ENCODE measurements around the gene UBE2L3.
A peak's percentile ranks its signal among the peaks of the same experiment; 100 is the strongest.
"Not testable (repeated sequence)": the region's sequence is repeated elsewhere in the genome, so short reads cannot be mapped to it uniquely, and the experiment has no call there.

The UBE2L3 gene

GRCh38 chr22:21569459-21570170 is 2.1 kb downstream of the UBE2L3 start:
- H3K4me3 ChIP-seq (ENCODE audit: low read depth, low read length) = peak overlapping the region; percentile 84
- no peak for DNase-seq (ENCODE audit: low read depth)

- DNase-seq (ENCODE audit: low read depth) = no peak
- H3K4me3 ChIP-seq (ENCODE audit: low read depth, low read length) = no peak overlapping the region
These were observed 2.9 kb downstream of the UBE2L3 start for GRCh38 chr22:21570398-21570797.

- DNase-seq (ENCODE audit: low read depth) = no peak
- H3K4me3 ChIP-seq (ENCODE audit: low read depth, low read length) = no peak overlapping the region
These were observed 4.2 kb downstream of the UBE2L3 start for GRCh38 chr22:21571679-21572078.

- H3K4me3 ChIP-seq (ENCODE audit: low read depth, low read length) = no peak overlapping the region
- no peak for DNase-seq (ENCODE audit: low read depth)
These were observed 5.8 kb downstream of the UBE2L3 start for GRCh38 chr22:21573293-21573734.

- H3K4me3 ChIP-seq (ENCODE audit: low read depth, low read length) = no peak overlapping the region
- no peak for DNase-seq (ENCODE audit: low read depth)
These were observed 6.4 kb downstream of the UBE2L3 start for GRCh38 chr22:21573750-21574494.

GRCh38 chr22:21579474-21579851 is 11.9 kb downstream of the UBE2L3 start:
- no peak for DNase-seq (ENCODE audit: low read depth)
- H3K4me3 ChIP-seq (ENCODE audit: low read depth, low read length) = no peak overlapping the region

GRCh38 chr22:21580623-21581007 is 13.1 kb downstream of the UBE2L3 start:
- not testable (repeated sequence) for DNase-seq (ENCODE audit: low read depth); H3K4me3 ChIP-seq (ENCODE audit: low read depth, low read length)

GRCh38 chr22:21581009-21581713 is 13.6 kb downstream of the UBE2L3 start:
- H3K4me3 ChIP-seq (ENCODE audit: low read depth, low read length); DNase-seq (ENCODE audit: low read depth): not testable (repeated sequence)

GRCh38 chr22:21582801-21583740 is 15.6 kb downstream of the UBE2L3 start:
- no peak for DNase-seq (ENCODE audit: low read depth)
- no peak overlapping the region for H3K4me3 ChIP-seq (ENCODE audit: low read depth, low read length)

- H3K4me3 ChIP-seq (ENCODE audit: low read depth, low read length) = no peak overlapping the region
- no peak for DNase-seq (ENCODE audit: low read depth)
These were observed 17.9 kb downstream of the UBE2L3 start for GRCh38 chr22:21585389-21585788.

- H3K4me3 ChIP-seq (ENCODE audit: low read depth, low read length) = no peak overlapping the region
- DNase-seq (ENCODE audit: low read depth) = no peak
These were observed 20.5 kb downstream of the UBE2L3 start for GRCh38 chr22:21587803-21588611.

GRCh38 chr22:21589396-21589795 is 21.9 kb downstream of the UBE2L3 start:
- no peak for DNase-seq (ENCODE audit: low read depth)
- H3K4me3 ChIP-seq (ENCODE audit: low read depth, low read length) = no peak overlapping the region

GRCh38 chr22:21590809-21591641 is 23.5 kb downstream of the UBE2L3 start:
- no peak for DNase-seq (ENCODE audit: low read depth)
- no peak overlapping the region for H3K4me3 ChIP-seq (ENCODE audit: low read depth, low read length)

GRCh38 chr22:21591695-21592094 is 24.2 kb downstream of the UBE2L3 start:
- DNase-seq (ENCODE audit: low read depth) = no peak
- H3K4me3 ChIP-seq (ENCODE audit: low read depth, low read length) = no peak overlapping the region

- DNase-seq (ENCODE audit: low read depth) = no peak
- H3K4me3 ChIP-seq (ENCODE audit: low read depth, low read length) = no peak overlapping the region
These were observed 24.9 kb downstream of the UBE2L3 start for GRCh38 chr22:21592422-21592821.

- DNase-seq (ENCODE audit: low read depth) = no peak
- H3K4me3 ChIP-seq (ENCODE audit: low read depth, low read length) = no peak overlapping the region
These were observed 26.1 kb downstream of the UBE2L3 start for GRCh38 chr22:21593406-21594232.

- DNase-seq (ENCODE audit: low read depth) = no peak
- H3K4me3 ChIP-seq (ENCODE audit: low read depth, low read length) = no peak overlapping the region
These were observed 27.4 kb downstream of the UBE2L3 start for GRCh38 chr22:21594865-21595452.

Data from skeletal muscle cell (primary cell).